Stomach (tissue), 9 donors: Measurements from ENCODE around the gene HECTD2. TPM values are rescaled to one million over a fixed set of nuclear protein-coding genes. Genes with fewer than 3 reads are reported as not detected.
"Not testable (repeated sequence)": the region's sequence is repeated elsewhere in the genome, so short reads cannot be mapped to it uniquely, and the experiment has no call there.

Experiments used
- DNase-seq, 2 donors: peaks; one replicate each; pipeline versions ENCODE4 v3.0.0 to v3.0.0-alpha.2; 2013 to 2019
- H3K27ac ChIP-seq, 5 donors: fragments of 200-600 bp in 4 of 5; sonication (generic) in 4 of 5; one replicate each; pipeline ENCODE4 v1.5.1; 2013 to 2019; ENCODE audit warnings: mild to moderate bottlenecking in 1 of 5, moderate library complexity in 1 of 5
- H3K27me3 ChIP-seq, 3 donors: fragments of 200-600 bp; sonication (generic); one replicate each; pipeline ENCODE4 v1.5.1; 2017 to 2019; ENCODE audit warnings: mixed run types in 1 of 3
- H3K36me3 ChIP-seq, 4 donors: fragments of 200-600 bp; sonication (generic); 1 replicate in 3 of 4; 2 replicates in 1 of 4; pipeline ENCODE4 v1.5.1; 2016 to 2019
- H3K4me1 ChIP-seq, 4 donors: fragments of 200-600 bp; sonication (generic); one replicate each; pipeline ENCODE4 v1.5.1; 2016 to 2019
- H3K4me3 ChIP-seq, 4 donors: fragments of 200-600 bp; sonication (generic) in 3 of 4; one replicate each; pipeline ENCODE4 v1.5.1; 2016 to 2019; ENCODE audit warnings: mild to moderate bottlenecking in 1 of 4
- H3K9me3 ChIP-seq, 4 donors: fragments of 200-600 bp; sonication (generic); one replicate each; pipeline ENCODE4 v1.5.1; 2016 to 2019
- EP300 ChIP-seq: sonication (generic); formaldehyde crosslinking; IDR thresholded peaks from one replicate; pipeline ENCODE4 v1.6.1; 2017; ENCODE audit warnings: antibody characterized with exemption
- POLR2A ChIP-seq, 4 donors: fragments of 450-650 bp; IDR thresholded peaks; one replicate each; pipeline ENCODE4 v1.6.1; 2016; ENCODE audit warnings: antibody characterized with exemption in 4 of 4, control low read depth in 2 of 4, mild to moderate bottlenecking in 1 of 4, moderate library complexity in 1 of 4
- POLR2AphosphoS5 ChIP-seq, 3 donors: sonication (generic); formaldehyde crosslinking; IDR thresholded peaks; one replicate each; pipeline ENCODE4 v1.6.1; 2016; ENCODE audit warnings: antibody characterized with exemption in 3 of 3
- WGBS, 5 donors: extraction: QIAGEN DNeasy Blood & Tissue Kit in 3 of 5; methylation state at CpG; one replicate each; pipeline versions ENCODE4 v1.1.5 to v1.1.7; 2013 to 2018; 5-methylcytosine and 5-hydroxymethylcytosine counted together
- intact Hi-C: fragments of 100-400 bp; cut with DNase I; formaldehyde crosslinking; loops from one replicate; pipeline ENCODE4 v1.15.1; 2023; ENCODE audit warnings: low total_unique reads
- polyA plus RNA-seq, 3 donors: library from polyadenylated mRNA; stranded (reverse); fragments of 200-250 nt; gene quantifications; one replicate each; pipeline ENCODE4 v1.2.3, GENCODE V29; 2013
- total RNA-seq, 5 donors: library from RNA; depleted of rRNA; stranded (reverse); fragments of >200 nt; gene quantifications; one replicate each; pipeline versions ENCODE4 v1.1.0 to v1.2.3, GENCODE V29; 2014 to 2016
- TF ChIP-seq, protein P1 (sequence below), 7 experiments: fragments of 450-650 bp in 4 of 7; fragments of 200-600 bp in 3 of 7; sonication (generic) in 3 of 7; IDR thresholded peaks; one replicate each; pipeline ENCODE4 v1.5.1; 2016 to 2019; ENCODE audit warnings: antibody characterized with exemption in 7 of 7, control low read depth in 2 of 7, mild to moderate bottlenecking in 1 of 7
- donor health status: healthy with polysubstance abuse.
- donor health status: Bipolar disorder and iron deficiency.
- donor health status: healthy.

HECTD2 gene
- total and polyA plus RNA-seq, 8 donors, result 1.7 to 32.6 (median 12.4) TPM

DNA sequence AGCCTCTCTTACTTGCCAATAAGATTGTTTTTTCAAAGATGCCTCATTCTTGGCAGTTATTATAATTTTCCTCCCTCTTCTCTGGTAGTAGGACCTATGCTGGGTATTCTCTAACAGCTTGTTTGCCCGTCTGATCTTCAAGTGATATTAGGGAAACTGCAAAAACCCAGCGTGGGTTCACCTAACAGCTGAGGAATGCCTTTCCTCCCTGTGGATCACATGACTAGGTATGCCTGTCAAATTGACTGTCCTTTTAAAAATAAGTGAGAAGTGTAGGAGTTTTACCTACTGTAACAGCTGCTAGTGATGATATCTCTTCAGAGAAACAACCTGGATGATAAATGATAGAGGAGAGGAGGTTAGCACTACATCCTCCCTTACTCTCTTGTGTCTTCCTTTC is 22.0 kb downstream of the HECTD2 start:
- H3K4me1 ChIP-seq, result peaks cover 0 to 9% (median 4%) of the 10 kb centered on the region in 4 donors
- H3K4me3 ChIP-seq, result no peak overlapping the region
- H3K9me3 ChIP-seq, result no peaks in the 10 kb centered on the region
- 60 to 82% (median 71%) methylated on average over 2 of the region's 2 CpGs for WGBS, 5 donors
- H3K27me3 ChIP-seq, result no peaks in the 10 kb centered on the region
- DNase-seq, result no peak
- H3K27ac ChIP-seq, result no peak overlapping the region
- TF ChIP-seq POLR2A (IDR thresholded peaks at IDR 0.05), result no peak
- no peak for TF ChIP-seq POLR2AphosphoS5 (IDR thresholded peaks at IDR 0.05)
- TF ChIP-seq, protein P1, sequence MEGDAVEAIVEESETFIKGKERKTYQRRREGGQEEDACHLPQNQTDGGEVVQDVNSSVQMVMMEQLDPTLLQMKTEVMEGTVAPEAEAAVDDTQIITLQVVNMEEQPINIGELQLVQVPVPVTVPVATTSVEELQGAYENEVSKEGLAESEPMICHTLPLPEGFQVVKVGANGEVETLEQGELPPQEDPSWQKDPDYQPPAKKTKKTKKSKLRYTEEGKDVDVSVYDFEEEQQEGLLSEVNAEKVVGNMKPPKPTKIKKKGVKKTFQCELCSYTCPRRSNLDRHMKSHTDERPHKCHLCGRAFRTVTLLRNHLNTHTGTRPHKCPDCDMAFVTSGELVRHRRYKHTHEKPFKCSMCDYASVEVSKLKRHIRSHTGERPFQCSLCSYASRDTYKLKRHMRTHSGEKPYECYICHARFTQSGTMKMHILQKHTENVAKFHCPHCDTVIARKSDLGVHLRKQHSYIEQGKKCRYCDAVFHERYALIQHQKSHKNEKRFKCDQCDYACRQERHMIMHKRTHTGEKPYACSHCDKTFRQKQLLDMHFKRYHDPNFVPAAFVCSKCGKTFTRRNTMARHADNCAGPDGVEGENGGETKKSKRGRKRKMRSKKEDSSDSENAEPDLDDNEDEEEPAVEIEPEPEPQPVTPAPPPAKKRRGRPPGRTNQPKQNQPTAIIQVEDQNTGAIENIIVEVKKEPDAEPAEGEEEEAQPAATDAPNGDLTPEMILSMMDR (IDR thresholded peaks at IDR 0.05), result no peak
- no peak for TF ChIP-seq EP300
- intact Hi-C loops, result no loop called here
- peaks cover 0 to 21% (median 7%) of the 10 kb centered on the region in 4 donors for H3K36me3 ChIP-seq

DNA sequence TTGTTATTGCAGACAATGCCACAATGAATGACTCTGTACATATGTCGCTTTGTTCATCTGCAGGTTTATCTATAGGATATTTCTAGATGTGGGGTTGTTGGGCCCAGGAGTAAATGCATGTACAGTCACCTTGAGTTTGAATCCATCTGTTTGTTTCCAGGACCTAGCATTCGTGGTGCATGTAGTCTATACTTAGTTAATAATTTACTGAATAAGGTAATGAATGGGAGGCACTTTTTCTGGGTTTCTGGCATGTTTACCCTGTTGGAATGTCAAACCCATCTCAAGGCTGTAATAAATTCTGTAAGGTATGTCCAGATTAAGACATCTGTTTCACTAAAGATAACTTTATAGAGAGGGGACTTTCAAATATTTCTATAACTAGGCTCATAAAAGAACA is 23.5 kb downstream of the HECTD2 start:
- peaks cover 0 to 29% (median 7%) of the 10 kb centered on the region in 4 donors for H3K36me3 ChIP-seq
- TF ChIP-seq EP300 (no peak), POLR2AphosphoS5 (IDR thresholded peaks at IDR 0.05) (no peak), POLR2A (IDR thresholded peaks at IDR 0.05) (no peak)
- TF ChIP-seq, protein P1 (IDR thresholded peaks at IDR 0.05), result no peak
- no peak for DNase-seq
- H3K9me3 ChIP-seq, result no peaks in the 10 kb centered on the region
- H3K27me3 ChIP-seq, result no peaks in the 10 kb centered on the region
- no peak overlapping the region for H3K27ac ChIP-seq
- intact Hi-C loops, result no loop called here
- H3K4me3 ChIP-seq, result no peak overlapping the region
- H3K4me1 ChIP-seq, result peaks cover 0 to 9% (median 4%) of the 10 kb centered on the region in 4 donors
- WGBS, 5 donors, result 56 to 67% (median 61%) methylated on average over 2 of the region's 2 CpGs

DNA sequence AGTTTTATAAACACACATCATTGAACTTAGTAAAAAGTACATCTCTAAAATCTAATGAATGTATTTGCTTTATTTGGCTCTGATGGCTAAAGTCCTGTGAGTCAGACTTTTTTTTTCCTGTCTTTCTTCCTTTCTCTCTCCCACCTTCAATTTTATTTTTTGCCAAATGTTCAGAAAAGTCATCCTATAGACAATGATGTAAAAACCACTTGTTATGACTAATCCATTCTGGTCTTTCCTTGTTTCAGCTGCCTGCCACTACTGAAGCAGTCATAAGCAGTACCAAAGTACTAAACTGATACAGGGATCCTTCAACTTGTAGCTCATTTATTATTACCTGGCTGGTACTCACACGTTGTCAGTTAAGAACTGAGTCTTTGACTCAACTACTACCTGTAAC is 23.9 kb downstream of the HECTD2 start:
- no peaks in the 10 kb centered on the region for H3K27me3 ChIP-seq
- intact Hi-C loops, result no loop called here
- no peak overlapping the region for H3K27ac ChIP-seq
- DNase-seq, result no peak
- no peak for TF ChIP-seq EP300
- 68 to 90% (median 83%) methylated on average over 1 of the region's 1 CpG for WGBS, 5 donors
- no peaks in the 10 kb centered on the region for H3K9me3 ChIP-seq
- peaks cover 0 to 9% (median 4%) of the 10 kb centered on the region in 4 donors for H3K4me1 ChIP-seq
- no peak overlapping the region for H3K4me3 ChIP-seq
- peaks cover 0 to 31% (median 7%) of the 10 kb centered on the region in 4 donors for H3K36me3 ChIP-seq

DNA sequence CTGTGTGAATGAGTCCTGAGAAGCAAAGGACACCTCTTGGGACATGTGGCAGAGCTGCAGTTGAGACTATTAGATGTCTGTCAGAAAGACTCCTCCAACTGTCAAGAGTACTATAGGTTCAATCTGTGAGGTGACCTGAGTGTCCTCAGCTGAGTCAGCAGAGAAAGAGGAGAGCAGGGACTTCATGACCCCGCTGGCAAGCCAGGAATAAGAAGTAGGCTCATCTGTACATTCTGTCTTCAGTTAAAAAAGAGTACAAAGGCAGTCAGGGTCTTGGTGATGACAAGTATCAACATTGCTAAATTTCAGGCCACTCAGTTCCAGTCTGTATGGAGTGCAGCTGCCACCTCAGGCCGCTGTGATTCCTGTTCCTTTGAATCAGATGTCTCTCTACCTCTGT is 25.1 kb downstream of the HECTD2 start:
- Histone ChIP-seq H3K4me3 (no peak overlapping the region), H3K36me3 (peaks cover 0 to 31% (median 7%) of the 10 kb centered on the region in 4 donors), H3K27me3 (no peaks in the 10 kb centered on the region), H3K27ac (no peak overlapping the region), H3K9me3 (no peaks in the 10 kb centered on the region), H3K4me1 (peaks cover 0 to 9% (median 4%) of the 10 kb centered on the region in 4 donors)
- WGBS, 5 donors, result 90 to 100% (median 96%) methylated on average over 2 of the region's 2 CpGs
- TF ChIP-seq, protein P1 (IDR thresholded peaks at IDR 0.05), result no peak
- TF ChIP-seq EP300, result no peak
- no peak for TF ChIP-seq POLR2AphosphoS5 (IDR thresholded peaks at IDR 0.05)
- no peak for TF ChIP-seq POLR2A (IDR thresholded peaks at IDR 0.05)
- intact Hi-C loops, result no loop called here
- no peak for DNase-seq

DNA sequence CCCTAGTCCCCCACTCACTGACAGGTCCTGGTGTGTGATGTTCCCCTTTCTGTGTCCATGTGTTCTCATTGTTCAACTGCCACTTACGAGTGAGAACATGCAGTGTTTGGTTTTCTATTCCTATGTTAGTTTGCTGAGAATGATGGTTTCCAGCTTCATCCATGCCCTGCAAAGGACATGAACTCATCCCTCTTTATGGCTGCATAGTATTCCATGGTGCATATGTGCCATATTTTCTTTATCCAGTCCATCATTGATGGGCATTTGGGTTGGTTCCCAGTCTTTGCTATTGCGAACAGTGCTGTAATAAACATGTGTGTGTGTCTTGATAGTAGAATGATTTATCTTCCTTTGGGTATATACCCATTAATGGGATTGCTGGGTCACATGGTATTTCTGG is 28.1 kb downstream of the HECTD2 start:
- intact Hi-C loops, H3K9me3 ChIP-seq, DNase-seq, H3K4me1 ChIP-seq, H3K4me3 ChIP-seq, H3K27ac ChIP-seq, H3K27me3 ChIP-seq: not testable (repeated sequence)
- peaks cover 0 to 23% (median 7%) of the 10 kb centered on the region in 4 donors for H3K36me3 ChIP-seq
- 95 to 100% (median 99%) methylated on average over 2 of the region's 2 CpGs for WGBS, 5 donors
